CD4-positive, alpha-beta T cell treated with Interleukin-1 beta for 1 hour (primary cell): ENCODE data around the gene SLC4A4.

Experiments used
- DNase-seq, 2 donors: peaks; one replicate each; pipeline ENCODE4 v3.0.0-alpha.2; 2020 to 2022

SLC4A4 gene

DNA sequence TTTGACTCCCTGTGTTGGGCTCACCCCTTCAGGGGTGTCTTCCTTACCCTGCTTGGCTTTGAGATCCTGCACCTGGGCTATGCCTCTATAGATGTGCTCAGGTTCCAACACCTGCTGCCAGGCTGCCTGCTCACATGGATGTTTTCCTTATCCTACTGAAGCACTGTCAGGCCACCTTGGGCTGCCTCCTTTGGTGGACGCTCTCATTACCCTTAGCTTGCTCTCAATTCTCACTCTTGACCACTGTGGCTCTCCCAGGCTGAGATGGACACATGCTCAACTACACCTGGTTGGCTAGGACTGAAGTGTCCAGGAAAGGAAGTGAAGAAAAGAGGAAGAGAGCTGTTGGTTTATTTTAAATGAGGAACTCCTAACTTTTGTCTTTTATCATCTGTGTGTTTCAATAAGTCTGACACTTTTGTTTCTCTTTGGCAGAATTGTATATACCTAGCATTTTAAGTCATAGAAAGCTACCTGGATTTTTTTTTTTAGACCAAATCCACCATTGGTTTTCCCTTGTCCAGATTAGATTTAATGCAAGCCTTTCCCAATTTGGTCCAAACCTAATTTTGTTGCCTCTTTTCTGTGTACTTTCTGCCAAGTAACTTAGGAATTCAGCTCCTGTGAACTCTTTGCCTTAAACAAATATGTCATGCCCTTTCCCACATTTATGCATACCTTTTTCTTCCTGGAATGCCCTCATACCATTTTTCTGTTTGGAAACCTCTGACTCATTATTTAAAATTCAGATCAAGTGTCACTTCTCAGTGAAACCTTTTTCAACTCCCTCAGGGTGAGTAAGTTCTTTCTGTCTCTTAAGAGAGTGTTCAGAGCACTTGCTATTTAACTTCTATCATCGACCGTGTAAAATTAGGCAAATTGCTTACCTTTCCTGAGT is 269.2 kb downstream of the SLC4A4 start:
- DNase-seq = no peak

DNA sequence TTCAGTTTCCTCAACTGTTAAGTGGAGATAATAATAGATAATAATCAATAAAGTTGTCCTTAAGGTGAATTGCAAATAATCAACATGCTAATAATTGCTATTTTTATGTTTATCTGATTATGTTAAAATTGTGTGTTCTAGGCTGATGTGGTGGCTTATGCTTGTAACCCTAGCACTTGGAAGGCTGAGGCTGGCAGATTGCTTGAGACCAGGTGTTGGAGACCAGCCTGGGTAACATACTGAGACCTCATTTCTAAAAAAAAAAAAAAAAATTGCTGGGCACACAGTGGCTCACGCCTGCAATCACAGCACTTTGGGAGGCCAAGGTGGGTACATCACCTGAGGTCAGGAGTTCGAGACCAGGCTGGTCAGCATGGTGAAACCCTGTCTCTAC is 269.9 kb downstream of the SLC4A4 start:
- DNase-seq = no peak

- no peak for DNase-seq
Observed at GRCh38 chr4:71609167-71609566, 270.3 kb downstream of the SLC4A4 start.

GRCh38 chr4:71609651-71610050 is 270.8 kb downstream of the SLC4A4 start:
- no peak for DNase-seq

DNA sequence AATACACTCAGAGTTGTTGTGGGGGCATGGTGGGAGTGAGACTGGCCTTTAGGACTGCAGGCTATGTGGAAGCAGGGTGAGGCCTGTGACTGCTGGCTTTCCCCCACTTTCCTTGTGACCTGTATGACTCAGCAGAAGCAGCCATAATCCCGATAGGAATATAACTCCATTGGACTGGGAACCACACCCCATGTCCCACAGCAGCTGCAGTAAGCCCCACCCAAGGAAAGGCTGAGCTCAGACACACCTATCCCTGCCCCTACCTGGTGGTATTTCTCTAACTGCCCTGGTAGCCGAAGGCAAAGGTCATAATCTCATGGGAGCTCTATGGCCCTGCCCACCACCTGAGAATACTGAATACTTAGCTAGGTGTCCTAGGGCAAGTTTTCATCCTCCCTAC is 275.8 kb downstream of the SLC4A4 start:
- no peak for DNase-seq

DNA sequence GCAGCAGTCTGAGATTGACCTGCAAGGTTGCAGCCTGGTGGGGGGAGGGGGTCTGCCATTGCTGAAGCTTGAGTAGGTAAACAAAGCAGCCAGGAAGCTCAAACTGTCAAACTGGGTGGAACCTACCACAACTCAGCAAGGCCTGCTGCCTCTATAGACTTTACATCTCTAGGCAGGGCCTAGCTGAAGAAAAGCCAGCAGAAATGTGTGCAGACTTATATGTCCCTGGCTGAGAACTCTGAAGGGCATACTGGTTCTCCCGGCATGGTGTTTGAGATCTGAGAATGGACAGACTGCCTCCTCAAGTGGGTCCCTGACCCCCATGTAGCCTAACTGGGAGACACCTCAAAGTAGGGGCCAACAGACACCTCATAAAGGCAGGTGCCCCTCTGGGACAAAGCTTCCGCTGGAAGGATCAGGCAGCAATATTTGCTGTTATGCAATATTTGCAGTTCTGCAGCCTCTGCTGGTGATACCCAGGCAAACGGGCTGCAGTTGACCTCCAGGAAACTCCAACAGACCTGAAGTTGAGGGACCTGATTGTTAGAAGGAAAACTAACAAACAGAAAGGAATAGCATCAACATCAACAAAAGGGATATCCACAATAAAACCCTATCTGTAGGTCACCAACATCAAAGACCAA is 277.5 kb downstream of the SLC4A4 start:
- no peak for DNase-seq
